Activated CD8-positive, alpha-beta memory T cell treated with anti-CD3 and anti-CD28 coated beads for 48 hours (primary cell): ENCODE measurements around the gene SBK2.

ENCODE experiments used
- DNase-seq, 3 experiments: peaks; one replicate each; pipeline ENCODE4 v3.0.0-alpha.2; 2020; ENCODE audit warnings: low read depth in 2 of 3, low spot score in 2 of 3

Gene SBK2

GRCh38 chr19:55554741-55555152, 17.8 kb upstream of the SBK2 start:
- DNase-seq: no peak

DNA sequence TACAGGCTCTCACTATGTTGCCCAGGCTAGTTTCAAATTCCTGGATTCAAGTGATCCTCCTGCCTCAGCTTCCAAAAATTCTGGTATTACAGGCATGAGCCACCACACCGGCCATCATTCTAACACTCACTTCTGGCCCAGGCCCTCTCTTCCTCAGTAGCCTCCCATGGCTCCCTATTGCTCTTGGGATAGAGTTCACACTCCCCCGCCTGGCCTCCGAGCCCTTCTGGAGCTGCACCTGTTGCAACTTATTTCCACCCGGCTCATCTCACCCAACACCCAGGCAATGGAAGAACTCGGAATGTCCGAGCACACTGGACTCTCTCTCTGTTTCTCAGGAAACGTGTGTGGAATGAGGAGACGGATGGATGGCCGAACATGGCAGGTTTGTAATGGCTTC, 17.4 kb upstream of the SBK2 start:
- DNase-seq: no peak

DNA sequence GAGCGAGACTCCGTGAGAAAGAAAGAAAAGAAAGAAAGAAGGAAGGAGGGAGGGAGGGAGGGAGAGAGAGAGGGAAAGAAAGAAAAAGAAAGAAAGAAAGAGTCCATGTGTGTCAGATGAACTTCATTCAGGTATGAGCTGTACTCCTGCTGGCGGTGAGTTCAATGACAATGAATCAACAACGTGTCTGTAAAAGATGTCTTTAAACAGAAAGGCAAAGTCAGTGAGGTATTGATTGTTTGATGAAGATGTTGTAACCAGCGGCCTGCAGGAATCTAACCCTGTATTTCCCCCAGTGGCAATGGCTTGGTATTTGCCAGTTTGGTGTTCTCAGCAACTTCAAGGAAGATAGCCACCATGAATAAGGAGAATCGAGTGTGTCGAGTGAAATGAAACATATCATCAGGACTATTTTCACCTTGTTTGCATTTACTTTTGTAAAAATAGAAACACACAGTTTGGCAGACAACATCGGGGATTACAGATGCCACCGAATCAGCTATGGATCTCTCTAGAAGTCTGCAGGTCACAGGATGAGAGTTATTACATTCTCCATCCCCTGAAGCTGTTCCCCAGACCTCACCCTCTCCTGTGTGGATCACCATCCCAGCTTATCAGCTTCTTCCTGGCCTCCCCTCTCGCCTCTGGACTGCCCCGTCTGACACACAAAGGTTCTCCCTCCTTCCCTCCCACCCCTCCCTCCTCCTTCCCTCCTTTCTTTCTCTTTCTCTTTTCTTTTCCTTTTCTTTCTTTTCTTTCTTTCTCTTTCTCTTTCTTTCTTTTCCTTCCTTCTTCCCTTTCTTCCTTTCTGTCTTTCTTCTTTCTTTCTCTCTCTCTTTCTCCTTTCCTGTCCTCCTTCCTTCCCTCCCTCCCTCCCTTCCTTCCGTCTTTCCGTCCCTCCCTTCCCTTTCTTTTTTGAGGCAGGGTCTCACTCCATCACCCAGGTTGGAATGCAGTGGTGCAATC, 16.6 kb upstream of the SBK2 start:
- DNase-seq: no peak

DNA sequence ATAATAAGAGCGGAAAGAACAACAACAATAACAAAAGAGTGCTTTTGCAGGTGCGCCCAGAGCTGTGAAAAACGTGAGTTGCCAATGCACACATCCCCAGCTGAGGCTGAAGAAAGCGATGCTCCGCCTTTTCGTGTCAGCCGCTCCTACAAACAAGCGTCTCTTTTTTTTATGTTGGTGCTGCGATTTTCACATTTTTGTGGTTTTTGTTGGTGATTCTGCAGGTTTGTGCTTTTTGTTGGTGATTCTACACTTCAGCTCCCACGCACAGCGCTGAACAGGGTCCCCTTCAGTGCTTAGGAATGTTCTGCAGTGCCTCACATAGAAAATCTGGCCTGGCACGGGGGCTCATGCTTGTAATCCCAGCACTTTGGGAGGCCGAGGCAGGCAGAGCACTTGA, 15.7 kb upstream of the SBK2 start:
- no peak for DNase-seq

DNA sequence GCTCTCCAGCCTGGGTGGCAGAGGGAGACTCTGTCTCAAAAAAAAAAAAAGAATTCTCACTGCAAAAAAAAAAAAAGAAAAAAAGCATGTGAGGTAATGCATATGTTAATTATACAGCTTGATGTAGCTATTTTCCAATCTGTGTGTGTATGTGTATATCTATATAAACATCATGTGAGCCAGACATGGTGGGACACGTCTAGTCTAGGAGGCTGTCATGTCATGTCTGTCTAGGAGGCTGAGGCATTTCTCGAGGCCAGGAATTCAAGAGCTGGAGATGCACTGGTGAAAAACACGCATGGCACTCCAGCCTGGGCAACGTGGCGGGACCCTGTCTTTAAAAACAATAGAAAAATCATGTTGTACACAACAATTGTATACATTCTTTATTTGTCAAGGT, 15.3 kb upstream of the SBK2 start:
- no peak for DNase-seq

GRCh38 chr19:55550321-55550650, 13.4 kb upstream of the SBK2 start:
- DNase-seq: no peak

DNA sequence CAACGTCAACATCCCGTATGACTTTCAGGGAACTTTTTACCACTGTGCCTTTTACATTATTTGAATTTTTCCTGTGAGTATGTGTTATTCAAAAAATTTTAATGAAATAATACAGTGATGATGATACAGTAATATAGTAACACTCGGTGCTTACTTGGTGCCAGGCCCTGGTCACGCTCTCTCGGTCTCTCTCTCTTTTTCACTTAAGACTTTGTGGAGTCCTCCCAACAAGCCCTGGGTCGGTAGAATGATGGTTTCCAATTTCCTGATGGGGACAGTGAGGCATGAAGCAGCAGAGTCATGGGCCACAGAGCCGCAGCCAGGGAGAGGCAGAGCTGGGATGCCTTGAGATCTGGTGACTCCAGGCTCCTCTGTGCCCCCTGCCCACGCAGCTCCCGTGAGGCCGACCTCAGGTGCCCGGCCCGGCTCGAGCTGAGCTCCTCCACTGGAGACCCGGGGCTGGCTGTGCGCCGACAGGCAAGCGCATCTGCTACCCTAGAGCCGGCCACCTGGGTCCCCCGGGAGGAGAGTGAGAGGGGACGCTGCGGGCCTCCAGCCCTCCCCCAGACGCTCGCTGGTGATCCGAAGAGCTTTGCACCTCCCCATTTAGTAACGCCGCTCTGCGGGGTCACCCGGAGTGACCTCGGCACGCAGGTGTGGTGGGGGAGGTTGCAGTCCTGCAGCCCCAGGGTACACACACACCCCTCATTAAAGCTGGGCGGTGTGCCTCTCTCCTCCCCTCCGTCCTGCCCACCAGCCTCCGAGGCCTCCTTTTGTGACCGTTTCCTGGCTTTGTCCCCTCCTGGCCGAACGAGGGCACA, 12.8 kb upstream of the SBK2 start:
- DNase-seq: no peak

- DNase-seq: no peak
Observed at GRCh38 chr19:55546822-55547614, 10.1 kb upstream of the SBK2 start.

GRCh38 chr19:55546011-55546410, 9.1 kb upstream of the SBK2 start:
- no peak for DNase-seq

DNA sequence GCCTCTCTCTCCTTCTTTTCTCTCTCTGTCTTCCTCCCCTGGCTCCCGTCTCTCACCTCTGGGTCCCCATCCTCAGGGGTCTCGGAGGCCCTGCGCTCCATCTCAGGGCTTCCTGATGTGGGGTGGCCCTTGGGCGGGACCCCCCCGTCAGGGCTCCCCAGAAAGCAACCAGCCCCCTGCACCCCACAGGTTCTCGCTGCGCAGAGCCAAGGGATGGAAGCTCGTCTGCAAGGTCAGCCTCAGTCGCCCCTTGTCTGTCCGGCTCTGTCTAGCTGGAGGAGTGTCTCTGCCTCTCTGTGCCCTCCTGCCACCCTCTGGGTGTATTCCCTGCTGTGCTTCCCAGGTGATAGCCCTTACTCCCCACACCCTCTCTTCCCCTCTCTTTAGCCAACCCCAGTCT, 8.5 kb upstream of the SBK2 start, which contains the start of gene SBK3:
TSS of gene SBK3 (minus strand) at position 101 of the 400 bp plus-strand sequence. CDS start at position 101, 0 bp downstream.
- DNase-seq: no peak

DNA sequence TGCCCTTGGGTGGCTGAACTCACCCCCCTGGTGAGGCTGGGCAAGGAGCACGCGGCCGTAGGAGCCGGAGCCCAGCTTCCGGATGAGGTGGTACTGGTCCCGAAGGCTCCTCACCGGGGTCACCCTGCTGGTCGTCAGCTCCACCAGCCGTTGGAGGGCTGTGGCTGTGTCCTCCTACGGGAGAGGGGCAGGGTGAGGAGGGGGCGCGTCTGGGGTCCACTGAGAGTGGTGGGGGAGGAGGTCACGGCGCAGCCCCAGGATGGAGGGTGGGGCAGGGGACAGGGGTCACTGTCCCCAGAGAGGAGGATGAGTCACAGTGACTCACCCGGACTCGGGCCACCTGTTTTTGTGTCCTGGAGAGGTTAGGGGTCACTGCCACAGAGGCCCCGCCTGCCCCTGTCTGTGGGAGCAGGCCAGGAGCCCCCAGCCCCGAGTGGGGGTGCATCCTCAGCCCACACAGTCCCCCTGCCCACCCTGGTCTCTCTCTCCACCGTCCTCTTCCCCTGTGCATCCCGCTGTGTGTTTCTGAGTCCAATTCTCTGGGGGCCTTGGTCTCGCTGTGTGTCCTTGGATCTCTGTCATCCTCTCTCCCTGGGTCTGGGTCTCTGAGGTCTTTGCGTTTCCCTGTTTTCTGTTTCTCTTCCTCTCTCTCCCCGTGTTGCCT, 8.0 kb upstream of the SBK2 start:
- no peak for DNase-seq

DNA sequence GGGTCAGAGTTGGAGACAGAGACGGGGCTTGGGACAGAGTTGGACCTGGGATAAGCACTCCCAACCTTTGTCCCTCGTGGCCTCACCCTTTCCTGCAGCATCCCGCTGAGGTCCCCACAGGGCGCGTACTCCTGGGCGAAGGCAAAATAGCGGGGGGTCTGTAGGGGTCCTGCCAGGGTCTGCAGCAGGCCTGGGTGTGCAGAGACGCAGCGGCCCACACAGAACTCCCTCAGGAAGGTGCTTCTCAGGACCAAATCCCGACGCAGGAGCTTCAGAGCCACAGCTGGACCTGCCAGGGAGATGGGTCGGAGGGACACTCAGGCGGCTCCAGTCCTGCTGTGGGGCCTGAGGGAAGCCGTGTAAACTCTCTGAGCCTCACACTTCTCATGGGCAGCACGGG, 7.1 kb upstream of the SBK2 start:
- no peak for DNase-seq

DNA sequence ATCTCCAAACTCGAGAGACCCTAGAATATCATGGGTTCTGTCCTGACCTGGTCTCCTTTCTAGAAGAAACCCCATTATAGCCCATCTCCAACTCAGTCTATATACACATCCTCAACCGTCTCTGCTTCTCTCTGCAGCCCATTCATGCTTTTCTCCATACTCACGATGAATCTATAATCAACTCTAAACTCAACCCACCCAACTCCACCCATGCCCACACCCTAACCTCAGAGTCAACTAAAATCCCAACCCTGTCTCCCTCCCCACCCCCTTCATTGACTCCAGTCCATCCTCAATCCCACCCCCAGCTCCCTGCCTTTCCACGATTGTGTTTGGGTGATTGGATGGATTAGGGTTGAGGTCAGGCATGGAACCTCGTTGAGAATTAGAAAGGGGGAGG, 6.6 kb upstream of the SBK2 start:
- no peak for DNase-seq

DNA sequence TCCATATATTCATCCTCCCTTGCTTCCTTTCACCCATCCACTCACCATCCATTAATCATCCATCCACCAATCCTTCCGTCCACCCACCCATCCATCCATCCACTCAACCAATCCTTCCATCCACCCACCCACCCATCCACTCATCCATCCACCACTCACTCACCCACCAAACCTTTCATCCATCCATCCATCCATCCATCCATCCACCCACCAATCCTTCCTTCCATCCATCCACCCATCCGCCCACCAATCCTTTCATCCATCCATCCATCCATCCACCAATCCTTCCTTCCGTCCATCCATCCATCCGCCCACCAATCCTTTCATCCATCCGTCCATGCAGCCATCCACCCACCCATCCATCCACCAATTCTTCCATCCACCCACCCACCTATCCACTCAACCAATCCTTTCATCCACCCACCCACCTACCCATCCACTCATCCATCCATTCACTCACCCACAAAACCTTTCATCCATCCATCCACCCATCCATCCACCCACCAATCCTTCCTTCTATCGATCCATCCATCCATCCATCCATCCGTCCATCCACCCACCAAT, 5.4 kb upstream of the SBK2 start:
- DNase-seq: no peak

- no peak for DNase-seq
Observed at GRCh38 chr19:55541091-55541490, 4.2 kb upstream of the SBK2 start.

- DNase-seq: no peak
Observed at GRCh38 chr19:55540619-55541018, 3.7 kb upstream of the SBK2 start.

DNA sequence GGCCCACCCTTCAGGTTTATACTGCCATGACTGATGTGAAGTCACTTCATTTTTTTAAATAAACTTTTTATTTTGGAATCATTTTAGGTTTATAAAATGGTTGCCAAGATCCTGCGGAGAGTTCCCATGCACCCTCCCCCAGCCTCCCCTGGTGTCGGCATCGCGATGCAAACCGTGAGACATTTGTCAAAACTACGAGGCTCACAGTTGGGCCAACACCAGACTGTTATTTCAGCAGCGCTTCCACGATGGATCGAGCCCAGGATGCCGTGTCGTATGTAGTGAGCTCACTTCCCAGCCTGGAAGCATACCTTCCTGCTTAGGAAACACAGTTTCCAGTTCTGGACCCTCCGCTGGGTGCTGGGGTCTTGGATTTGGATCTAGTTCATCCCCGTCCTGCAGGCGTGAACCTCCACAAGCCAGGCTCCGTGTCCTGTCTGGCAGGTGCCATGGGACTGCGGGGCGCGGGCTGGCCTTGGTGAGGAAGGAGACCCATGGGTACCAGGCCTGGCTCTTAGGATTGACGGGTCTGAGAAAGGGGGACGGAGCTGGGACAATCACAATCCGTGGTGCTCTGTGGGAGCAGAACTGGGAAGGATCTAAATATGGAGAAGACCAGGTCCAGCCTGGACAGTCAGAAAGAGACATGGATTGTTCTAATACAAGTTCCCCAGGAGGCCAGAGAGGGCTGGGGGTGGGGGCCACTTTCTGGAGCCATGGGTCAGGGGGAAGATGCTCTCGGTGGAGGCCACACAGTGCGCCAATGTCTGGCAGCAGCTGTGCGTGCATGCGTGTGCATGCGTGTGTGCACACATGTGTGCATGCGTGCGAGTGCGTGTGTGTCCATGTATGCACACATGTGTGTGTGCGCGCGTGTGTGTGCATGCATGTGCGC, 2.4 kb upstream of the SBK2 start:
- DNase-seq: no peak

DNA sequence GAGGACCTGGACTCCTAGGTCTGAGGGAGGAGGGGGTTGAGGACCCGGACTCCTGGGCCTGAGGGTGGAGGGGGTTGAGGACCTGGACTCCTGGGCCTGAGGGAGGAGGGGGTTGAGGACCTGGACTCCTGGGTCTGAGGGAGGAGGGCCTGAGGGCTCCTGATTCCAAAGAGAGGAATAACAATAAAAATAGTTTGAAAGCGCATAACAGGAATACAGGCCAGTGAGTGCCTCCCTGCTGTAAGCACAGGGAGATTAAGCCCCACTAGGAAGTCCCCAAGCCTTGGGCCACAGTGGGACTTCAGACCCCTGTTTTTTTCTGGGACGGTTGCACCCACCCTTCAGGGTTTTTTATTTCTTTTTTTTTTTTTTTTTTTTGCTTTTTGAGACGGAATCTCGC, 1.2 kb upstream of the SBK2 start:
- DNase-seq: no peak

GRCh38 chr19:55537741-55538111, 793 bp upstream of the SBK2 start:
- DNase-seq: no peak

DNA sequence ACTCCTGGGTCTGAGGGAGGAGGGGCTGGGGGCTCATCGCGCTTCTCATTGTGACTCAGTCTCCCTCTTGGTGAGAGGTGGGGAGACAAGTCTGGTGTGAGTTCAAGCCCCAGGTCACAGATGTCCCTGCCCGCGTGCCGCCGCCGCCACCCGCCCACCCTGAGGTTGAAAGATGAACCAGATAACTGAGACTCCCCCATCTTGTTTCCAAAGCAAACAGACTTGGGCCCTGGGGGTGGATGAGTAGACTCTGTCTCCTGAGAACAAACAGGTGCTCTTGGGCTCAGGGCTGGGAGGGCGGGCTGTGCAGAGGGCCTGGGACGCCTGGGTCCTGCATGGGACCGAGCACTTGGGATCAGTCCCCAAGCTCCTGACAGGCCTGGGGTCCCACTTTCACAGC, 567 bp downstream of the SBK2 start:
- DNase-seq: no peak
